Medulla oblongata (tissue), 1 donor: ENCODE data around the gene DTNA.

Experiments used
- DNase-seq: peaks from one replicate; pipeline ENCODE4 v3.0.0-alpha.2; 2015; ENCODE audit errors: extremely low spot score

DTNA gene

DNA sequence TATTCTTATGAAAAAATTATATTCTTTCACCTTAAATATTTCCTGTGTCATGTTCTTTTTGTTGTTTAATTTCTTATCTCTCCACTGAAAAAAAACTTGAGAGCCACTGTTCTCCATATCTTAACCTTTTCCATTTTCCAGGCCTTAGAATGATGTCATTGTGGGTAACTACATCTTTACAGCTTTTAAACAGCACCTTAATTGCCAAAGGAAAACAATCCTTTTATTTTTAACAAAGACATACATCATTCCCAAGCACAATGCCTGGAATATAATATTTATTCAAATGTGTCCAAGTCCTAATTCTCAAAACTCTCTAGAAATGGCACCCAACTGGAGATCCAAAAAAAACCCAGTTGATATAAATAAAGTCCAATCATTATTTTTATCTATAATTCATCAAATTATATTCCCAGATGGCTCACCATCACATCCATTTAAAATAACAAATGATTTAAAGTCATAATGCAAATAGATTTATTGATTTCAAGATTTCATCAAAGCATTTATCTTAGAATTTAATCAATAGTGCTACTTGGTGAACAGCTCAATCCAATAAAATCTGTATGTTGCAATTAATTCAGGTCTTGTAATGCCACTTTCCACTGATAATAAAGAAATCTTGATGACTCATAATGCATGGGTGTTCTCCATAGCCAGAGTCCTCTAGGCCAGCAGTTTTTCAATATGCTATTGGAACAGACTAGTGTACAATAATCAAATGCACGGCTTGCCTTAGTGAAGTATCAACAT lies 224.0 kb downstream of the DTNA start:
- no peak for DNase-seq

DNA sequence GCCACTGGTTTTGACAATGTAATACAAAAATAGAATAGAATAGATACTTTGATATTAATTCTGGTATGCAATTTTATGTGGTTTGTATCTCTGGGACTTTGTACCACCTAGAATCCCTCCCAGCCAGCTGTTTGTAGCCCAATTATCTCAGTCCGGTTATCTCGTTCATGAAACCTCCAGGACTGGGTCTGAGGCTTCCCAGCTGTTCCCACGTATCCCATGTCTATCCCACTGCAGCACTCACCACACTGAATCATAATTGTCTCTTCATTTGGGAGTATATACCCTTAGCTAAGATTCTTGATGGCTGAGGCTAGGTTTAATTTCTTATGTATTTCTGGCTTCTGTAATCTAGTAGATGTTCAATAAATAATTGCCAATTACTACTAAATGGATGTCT lies 226.7 kb downstream of the DTNA start:
- no peak for DNase-seq

DNA sequence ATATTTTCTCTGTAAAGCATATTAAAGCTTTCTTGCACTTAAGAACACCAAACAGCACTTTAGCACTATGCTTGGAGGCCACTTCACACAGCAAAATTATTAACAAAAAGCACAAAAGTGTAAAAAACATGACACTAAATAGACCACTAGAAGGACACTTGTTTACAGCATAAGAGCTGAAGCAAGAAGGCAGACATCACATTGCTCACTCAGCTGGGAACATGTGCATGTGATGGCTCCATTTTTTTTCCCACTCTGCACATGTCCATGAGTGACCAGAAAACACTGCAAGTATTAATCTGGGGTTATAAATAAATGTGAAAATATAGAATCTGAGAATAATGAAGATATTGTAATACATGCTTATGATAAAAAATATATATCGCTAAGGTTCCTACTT lies 228.0 kb downstream of the DTNA start:
- DNase-seq = no peak
